ENCODE results near the gene KRTAP1-3. TPM values are rescaled to one million over a fixed set of nuclear protein-coding genes. Genes with fewer than 3 reads are reported as not detected.
"Not testable (repeated sequence)": the region's sequence is repeated elsewhere in the genome, so short reads cannot be mapped to it uniquely, and the experiment has no call there.

The KRTAP1-3 gene
- total RNA-seq, 2 donors from 2014 or later, result 0.39 TPM; not detected in 1

- H3K36me3 ChIP-seq, result no peaks in the 10 kb centered on the region
- H3K27ac ChIP-seq, result no peak overlapping the region
- peaks cover 0 to 16% of the 10 kb centered on the region in 2 donors for H3K9me3 ChIP-seq
- no peak for TF ChIP-seq CTCF (IDR thresholded peaks at IDR 0.05)
- H3K27me3 ChIP-seq, result no peaks in the 10 kb centered on the region
- no peaks in the 10 kb centered on the region for H3K4me1 ChIP-seq
- no peak for DNase-seq (ENCODE audit: low spot score)
- H3K4me3 ChIP-seq, result no peak overlapping the region
These were observed 19.4 kb upstream of the KRTAP1-3 start for GRCh38 chr17:41054025-41054424.

- no peak for DNase-seq (ENCODE audit: low spot score)
- Histone ChIP-seq H3K36me3 (no peaks in the 10 kb centered on the region), H3K27me3 (no peaks in the 10 kb centered on the region), H3K4me3 (no peak overlapping the region), H3K4me1 (no peaks in the 10 kb centered on the region), H3K9me3 (peaks cover 0 to 13% of the 10 kb centered on the region in 2 donors), H3K27ac (no peak overlapping the region)
- no peak for TF ChIP-seq CTCF (IDR thresholded peaks at IDR 0.05)
These were observed 17.9 kb upstream of the KRTAP1-3 start for GRCh38 chr17:41052566-41052965.

GRCh38 chr17:41049110-41049509 is 14.4 kb upstream of the KRTAP1-3 start:
- Histone ChIP-seq H3K4me3 (no peak overlapping the region), H3K4me1 (no peaks in the 10 kb centered on the region), H3K27ac (no peak overlapping the region), H3K9me3 (peaks cover 0 to 8% of the 10 kb centered on the region in 2 donors), H3K27me3 (no peaks in the 10 kb centered on the region), H3K36me3 (no peaks in the 10 kb centered on the region)
- no peak for TF ChIP-seq CTCF (IDR thresholded peaks at IDR 0.05)
- DNase-seq (ENCODE audit: low spot score), result no peak

- no peak for DNase-seq (ENCODE audit: low spot score)
- H3K27me3 ChIP-seq, result no peaks in the 10 kb centered on the region
- no peaks in the 10 kb centered on the region for H3K36me3 ChIP-seq
- H3K27ac ChIP-seq, result no peak overlapping the region
- no peaks in the 10 kb centered on the region for H3K4me1 ChIP-seq
- H3K4me3 ChIP-seq, result no peak overlapping the region
- TF ChIP-seq CTCF (IDR thresholded peaks at IDR 0.05), result no peak
- peaks cover 0 to 4% of the 10 kb centered on the region in 2 donors for H3K9me3 ChIP-seq
These were observed 13.8 kb upstream of the KRTAP1-3 start for GRCh38 chr17:41048441-41048840.

- not testable (repeated sequence) for H3K27ac ChIP-seq; H3K4me3 ChIP-seq; H3K36me3 ChIP-seq; H3K27me3 ChIP-seq; DNase-seq (ENCODE audit: low spot score); H3K9me3 ChIP-seq; H3K4me1 ChIP-seq
These were observed 12.2 kb upstream of the KRTAP1-3 start, which contains the start of gene KRTAP2-1 for GRCh38 chr17:41046735-41047465. KRTAP2-1 (minus strand) TSS chr17:41047316; CDS start chr17:41047267, 49 bp downstream.

- Histone ChIP-seq H3K36me3 (no peaks in the 10 kb centered on the region), H3K4me3 (no peak overlapping the region), H3K27ac (no peak overlapping the region), H3K4me1 (no peaks in the 10 kb centered on the region), H3K27me3 (no peaks in the 10 kb centered on the region), H3K9me3 (no peaks in the 10 kb centered on the region)
- no peak for DNase-seq (ENCODE audit: low spot score)
- TF ChIP-seq CTCF (IDR thresholded peaks at IDR 0.05), result no peak
These were observed 8.3 kb upstream of the KRTAP1-3 start for GRCh38 chr17:41042953-41043352.

- not testable (repeated sequence) for DNase-seq (ENCODE audit: low spot score); H3K36me3 ChIP-seq; H3K27me3 ChIP-seq; H3K4me1 ChIP-seq; H3K4me3 ChIP-seq; H3K9me3 ChIP-seq; H3K27ac ChIP-seq
These were observed 6.3 kb upstream of the KRTAP1-3 start, which contains the start of gene KRTAP1-1 for GRCh38 chr17:41040783-41041571. KRTAP1-1 (minus strand) TSS chr17:41041450; CDS start chr17:41041397, 53 bp downstream.

All from right atrium auricular region (tissue), 2 donors.